OCI-LY3 (cell line): Measurements from ENCODE around the gene SLC2A6.

Experiments
- EZH2phosphoT487 ChIP-seq: fragments of 200-600 bp; shearing (Covaris generic); IDR thresholded peaks from 2 replicates; pipeline ENCODE4 v1.6.1; 2018; ENCODE audit warnings: antibody characterized with exemption, mixed run types, low read depth
- TF ChIP-seq, protein P1 (sequence below): fragments of 200-600, 300-600 bp; sonication (generic); IDR thresholded peaks from 2 replicates; pipeline ENCODE4 v1.5.1; 2014; ENCODE audit warnings: antibody characterized with exemption, low read length, low read depth

GRCh38 chr9:133424187-133424586 lies 54.7 kb downstream of the SLC2A6 start:
- TF ChIP-seq, protein P1, sequence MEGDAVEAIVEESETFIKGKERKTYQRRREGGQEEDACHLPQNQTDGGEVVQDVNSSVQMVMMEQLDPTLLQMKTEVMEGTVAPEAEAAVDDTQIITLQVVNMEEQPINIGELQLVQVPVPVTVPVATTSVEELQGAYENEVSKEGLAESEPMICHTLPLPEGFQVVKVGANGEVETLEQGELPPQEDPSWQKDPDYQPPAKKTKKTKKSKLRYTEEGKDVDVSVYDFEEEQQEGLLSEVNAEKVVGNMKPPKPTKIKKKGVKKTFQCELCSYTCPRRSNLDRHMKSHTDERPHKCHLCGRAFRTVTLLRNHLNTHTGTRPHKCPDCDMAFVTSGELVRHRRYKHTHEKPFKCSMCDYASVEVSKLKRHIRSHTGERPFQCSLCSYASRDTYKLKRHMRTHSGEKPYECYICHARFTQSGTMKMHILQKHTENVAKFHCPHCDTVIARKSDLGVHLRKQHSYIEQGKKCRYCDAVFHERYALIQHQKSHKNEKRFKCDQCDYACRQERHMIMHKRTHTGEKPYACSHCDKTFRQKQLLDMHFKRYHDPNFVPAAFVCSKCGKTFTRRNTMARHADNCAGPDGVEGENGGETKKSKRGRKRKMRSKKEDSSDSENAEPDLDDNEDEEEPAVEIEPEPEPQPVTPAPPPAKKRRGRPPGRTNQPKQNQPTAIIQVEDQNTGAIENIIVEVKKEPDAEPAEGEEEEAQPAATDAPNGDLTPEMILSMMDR = no peak
- TF ChIP-seq EZH2phosphoT487 = no peak
